Fibroblast of mammary gland (primary cell): Measurements from ENCODE around the gene PAX6.

Experiments used
- DNase-seq: peaks from one replicate; pipeline ENCODE4 v3.0.0-alpha.2; 2010; ENCODE audit warnings: low read depth
- H3K4me3 ChIP-seq: 2 replicates; pipeline ENCODE4 v1.5.1; 2011; ENCODE audit warnings: low read depth, mild to moderate bottlenecking, low read length, moderate library complexity; ENCODE audit not compliant: control insufficient read depth
- CTCF ChIP-seq: conservative IDR thresholded peaks from 2 replicates; pipeline ENCODE4 v1.5.1; 2011; ENCODE audit warnings: low read depth, low read length, inconsistent platforms; ENCODE audit not compliant: control insufficient read depth, insufficient read depth

The PAX6 gene

GRCh38 chr11:31805037-31805628, 6.0 kb downstream of the PAX6 start:
- DNase-seq = no peak

GRCh38 chr11:31804312-31805036, 6.6 kb downstream of the PAX6 start:
- no peak for TF ChIP-seq CTCF
- no peak for DNase-seq
- no peak overlapping the region for H3K4me3 ChIP-seq

More at GRCh38 chr11:31805037-31805628, 6.0 kb downstream of the PAX6 start:
- no peak overlapping the region for H3K4me3 ChIP-seq
- no peak for TF ChIP-seq CTCF

- TF ChIP-seq CTCF = no peak
- DNase-seq = no peak
- H3K4me3 ChIP-seq = no peak overlapping the region
Measured at GRCh38 chr11:31803813-31804311, 7.3 kb downstream of the PAX6 start.

- no peak for DNase-seq
- no peak overlapping the region for H3K4me3 ChIP-seq
- TF ChIP-seq CTCF = no peak
Measured at GRCh38 chr11:31802990-31803812, 7.9 kb downstream of the PAX6 start.

- TF ChIP-seq CTCF = no peak
- no peak for DNase-seq
- H3K4me3 ChIP-seq = no peak overlapping the region
Measured at GRCh38 chr11:31802609-31802989, 8.5 kb downstream of the PAX6 start.

- no peak overlapping the region for H3K4me3 ChIP-seq
- no peak for TF ChIP-seq CTCF
- DNase-seq = no peak
Measured at GRCh38 chr11:31802000-31802551, 9.0 kb downstream of the PAX6 start.
